BJ (cell line): Measurements from ENCODE around the gene PRKCA. TPM values are rescaled to one million over a fixed set of nuclear protein-coding genes. Genes with fewer than 3 reads are reported as not detected.

ENCODE experiments used
- CTCF ChIA-PET: fragments of 350-600 bp; formaldehyde crosslinking; extraction: SDS; loops from one replicate; lab custom pipeline; 2021; ENCODE audit warnings: antibody characterized with exemption, inconsistent platforms; lab: Yijun Ruan, JAX
- POLR2A ChIA-PET: fragments of 300-600 bp; sonication (Branson Sonifier 250); formaldehyde crosslinking; extraction: SDS; loops from one replicate; lab custom pipeline; 2021; ENCODE audit warnings: antibody characterized with exemption; lab: Charles Lee
- DNase-seq: peaks from one replicate; pipeline ENCODE4 v3.0.0-alpha.2; 2011; ENCODE audit warnings: low read depth
- H3K27me3 ChIP-seq: 2 replicates; pipeline ENCODE4 v1.6.0; 2011; ENCODE audit warnings: low read length; ENCODE audit not compliant: control insufficient read depth, insufficient read depth
- H3K36me3 ChIP-seq: 2 replicates; pipeline ENCODE4 v1.5.1; 2011; ENCODE audit warnings: low read length; ENCODE audit not compliant: control insufficient read depth, insufficient read depth
- H3K4me3 ChIP-seq: 2 replicates; pipeline ENCODE4 v1.5.1; 2011; ENCODE audit warnings: low read depth, mild to moderate bottlenecking, control low read depth, low read length
- polyA plus RNA-seq: library from polyadenylated mRNA; depleted of rRNA; stranded (reverse); fragments of >200 nt; gene quantifications from 2 replicates; pipeline ENCODE4 v1.2.3, GENCODE V29; 2011
- TF ChIP-seq, protein P1 (sequence below): IDR thresholded peaks from 2 replicates; pipeline ENCODE4 v1.5.1; 2011; ENCODE audit warnings: low read depth, mild to moderate bottlenecking, control low read depth, inconsistent platforms, low read length, moderate library complexity; ENCODE audit not compliant: insufficient read depth

Gene PRKCA
- polyA plus RNA-seq, 1 experiment: 38.7 TPM

DNA sequence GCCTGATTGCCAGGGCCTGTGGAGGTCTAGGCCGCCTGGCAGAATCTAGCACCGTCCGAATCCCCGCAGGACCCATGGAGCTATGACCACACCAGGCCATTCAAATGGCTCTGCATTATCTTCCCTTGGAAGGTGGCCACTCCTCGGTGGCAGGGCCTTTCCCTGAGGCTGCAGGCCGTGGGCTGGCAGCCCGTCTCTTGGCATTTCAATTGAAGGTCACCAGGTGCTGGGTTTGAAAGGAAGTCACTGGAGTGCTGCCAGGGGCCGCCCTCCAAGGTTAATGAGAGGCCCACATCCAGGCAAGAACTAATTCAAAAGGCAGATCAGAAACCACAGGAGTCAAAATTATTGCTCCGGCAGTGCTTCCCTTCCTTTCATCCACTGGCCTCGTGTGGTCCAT is 504.8 kb downstream of the PRKCA start:
- POLR2A ChIA-PET: no interaction called here
- no peak for DNase-seq
- TF ChIP-seq, protein P1, sequence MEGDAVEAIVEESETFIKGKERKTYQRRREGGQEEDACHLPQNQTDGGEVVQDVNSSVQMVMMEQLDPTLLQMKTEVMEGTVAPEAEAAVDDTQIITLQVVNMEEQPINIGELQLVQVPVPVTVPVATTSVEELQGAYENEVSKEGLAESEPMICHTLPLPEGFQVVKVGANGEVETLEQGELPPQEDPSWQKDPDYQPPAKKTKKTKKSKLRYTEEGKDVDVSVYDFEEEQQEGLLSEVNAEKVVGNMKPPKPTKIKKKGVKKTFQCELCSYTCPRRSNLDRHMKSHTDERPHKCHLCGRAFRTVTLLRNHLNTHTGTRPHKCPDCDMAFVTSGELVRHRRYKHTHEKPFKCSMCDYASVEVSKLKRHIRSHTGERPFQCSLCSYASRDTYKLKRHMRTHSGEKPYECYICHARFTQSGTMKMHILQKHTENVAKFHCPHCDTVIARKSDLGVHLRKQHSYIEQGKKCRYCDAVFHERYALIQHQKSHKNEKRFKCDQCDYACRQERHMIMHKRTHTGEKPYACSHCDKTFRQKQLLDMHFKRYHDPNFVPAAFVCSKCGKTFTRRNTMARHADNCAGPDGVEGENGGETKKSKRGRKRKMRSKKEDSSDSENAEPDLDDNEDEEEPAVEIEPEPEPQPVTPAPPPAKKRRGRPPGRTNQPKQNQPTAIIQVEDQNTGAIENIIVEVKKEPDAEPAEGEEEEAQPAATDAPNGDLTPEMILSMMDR: no peak
- Histone ChIP-seq H3K4me3 (no peak overlapping the region), H3K36me3 (peaks cover 14% of the 10 kb centered on the region), H3K27me3 (no peaks in the 10 kb centered on the region)
- CTCF ChIA-PET: no interaction called here

DNA sequence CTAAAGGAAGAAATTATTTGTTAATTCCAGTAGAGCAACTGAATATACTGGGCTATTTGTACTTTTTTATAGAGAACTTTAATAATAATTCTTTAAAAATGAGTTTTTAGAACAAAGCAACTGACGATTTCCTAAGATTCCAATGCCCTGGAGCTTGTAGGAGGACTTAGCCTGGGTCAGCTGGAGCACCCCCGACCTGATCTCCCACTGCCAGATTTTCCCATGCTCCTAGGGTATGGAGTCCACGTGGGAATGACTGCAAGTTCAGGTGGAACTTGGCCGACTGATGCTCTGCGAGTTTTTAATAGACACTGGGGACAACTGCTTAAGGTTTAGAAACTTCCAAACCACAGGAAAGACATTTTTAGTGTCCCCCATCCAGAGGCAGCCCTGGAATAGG is 507.0 kb downstream of the PRKCA start:
- TF ChIP-seq, protein P1: no peak
- Histone ChIP-seq H3K4me3 (no peak overlapping the region), H3K36me3 (peaks cover 6% of the 10 kb centered on the region), H3K27me3 (no peaks in the 10 kb centered on the region)
- no peak for DNase-seq
- CTCF ChIA-PET: no interaction called here
- POLR2A ChIA-PET: no interaction called here

- Histone ChIP-seq H3K4me3 (no peak overlapping the region), H3K36me3 (peaks cover 2% of the 10 kb centered on the region), H3K27me3 (no peaks in the 10 kb centered on the region)
- ChIA-PET CTCF (no interaction called here), POLR2A (no interaction called here)
- DNase-seq: no peak
- TF ChIP-seq, protein P1: no peak
Observed at GRCh38 chr17:66810951-66811682, 508.7 kb downstream of the PRKCA start.

- ChIA-PET POLR2A (no interaction called here), CTCF (no interaction called here)
- no peaks in the 10 kb centered on the region for H3K27me3 ChIP-seq
- TF ChIP-seq, protein P1: no peak
- no peak for DNase-seq
- H3K4me3 ChIP-seq: no peak overlapping the region
- peaks cover 1% of the 10 kb centered on the region; the same call in 1 of the 2 replicates for H3K36me3 ChIP-seq
Observed at GRCh38 chr17:66811683-66812054, 509.3 kb downstream of the PRKCA start.

GRCh38 chr17:66812571-66812970 is 510.2 kb downstream of the PRKCA start:
- CTCF ChIA-PET: no interaction called here
- no peak for DNase-seq
- TF ChIP-seq, protein P1: no peak
- POLR2A ChIA-PET: no interaction called here
- Histone ChIP-seq H3K27me3 (no peaks in the 10 kb centered on the region), H3K36me3 (no peaks in the 10 kb centered on the region), H3K4me3 (no peak overlapping the region)
